B cell (primary cell): ENCODE data around the gene POLD4. TPM values are rescaled to one million over a fixed set of nuclear protein-coding genes. Genes with fewer than 3 reads are reported as not detected.

Experiments
- ATAC-seq: fragments of 200-7000 bp; cut with Tn5 transposase; one replicate; pipeline ENCODE4 v1.10.0; 2021; ENCODE audit warnings: low read depth, mild to moderate bottlenecking, moderate number of reproducible peaks, moderate library complexity
- CTCF ChIA-PET: fragments of 350-600 bp; sonication (Branson Sonifier 250); formaldehyde crosslinking; loops from one replicate; lab custom pipeline; 2021; ENCODE audit warnings: antibody characterized with exemption, inconsistent platforms; lab: Charles Lee
- POLR2A ChIA-PET: fragments of 350-600 bp; sonication (Branson Sonifier 250); formaldehyde crosslinking; loops from one replicate; lab custom pipeline; 2021; ENCODE audit warnings: antibody characterized with exemption; lab: Charles Lee
- DNase-seq: peaks from one replicate; pipeline ENCODE4 v3.0.0; 2013
- H2AFZ ChIP-seq: 2 replicates; pipeline ENCODE4 v1.6.1; 2012; ENCODE audit warnings: mild to moderate bottlenecking, low read depth, low read length; ENCODE audit not compliant: insufficient read depth, poor library complexity, severe bottlenecking
- H3K27ac ChIP-seq, 2 donors: 1 replicate in 1 of 2; 2 replicates in 1 of 2; pipeline ENCODE4 v1.5.1; 2012 to 2013; ENCODE audit warnings: low read length in 2 of 2, mild to moderate bottlenecking in 2 of 2, moderate library complexity in 1 of 2
- H3K27me3 ChIP-seq, 4 experiments: fragments of 200-600 bp in 1 of 4; sonication (generic) in 1 of 4; replicated peaks in 1 of 4; 1 replicate in 2 of 4; 2 replicates in 2 of 4; pipeline versions ENCODE4 v1.6.1 to v1.7.0; 2013 to 2016; ENCODE audit warnings: low read length in 3 of 4, mild to moderate bottlenecking in 2 of 4, mixed read lengths in 1 of 4, moderate library complexity in 1 of 4; ENCODE audit not compliant: insufficient read depth in 4 of 4, control insufficient read depth in 3 of 4; ENCODE audit errors: control extremely low read depth in 1 of 4
- H3K36me3 ChIP-seq, 2 experiments: replicated peaks in 1 of 2; 1 replicate in 1 of 2; 2 replicates in 1 of 2; pipeline versions ENCODE4 v1.6.1 to v1.7.1; 2013; ENCODE audit warnings: low read length in 1 of 2; ENCODE audit not compliant: insufficient read depth in 2 of 2, control insufficient read depth in 1 of 2; ENCODE audit errors: control extremely low read depth in 1 of 2, extremely low read depth in 1 of 2
- H3K4me1 ChIP-seq, 2 donors: fragments of 200-600 bp in 1 of 2; sonication (generic) in 1 of 2; 1 replicate in 1 of 2; 2 replicates in 1 of 2; pipeline versions ENCODE4 v1.5.1 to v1.6.1; 2013 to 2017; ENCODE audit warnings: low read length in 2 of 2; ENCODE audit not compliant: control insufficient read depth in 2 of 2, insufficient read depth in 2 of 2
- H3K4me2 ChIP-seq: replicated peaks from 2 replicates; pipeline ENCODE3; 2012; ENCODE audit warnings: mild to moderate bottlenecking, low read depth, low read length; ENCODE audit not compliant: poor library complexity, severe bottlenecking
- H3K4me3 ChIP-seq, 5 experiments: fragments of 200-600 bp in 1 of 5; sonication (generic) in 1 of 5; 1 replicate in 3 of 5; 2 replicates in 2 of 5; pipeline versions ENCODE4 v1.5.1 to v1.7.0; 2011 to 2016; ENCODE audit warnings: low read length in 4 of 5, mild to moderate bottlenecking in 4 of 5, low read depth in 2 of 5, control low read depth in 1 of 5, moderate library complexity in 1 of 5; ENCODE audit not compliant: insufficient read depth in 1 of 5; ENCODE audit errors: control extremely low read depth in 1 of 5, extremely low read depth in 1 of 5
- H3K79me2 ChIP-seq: fragments of 200-600 bp; sonication (generic); one replicate; pipeline ENCODE4 v1.6.0; 2016; ENCODE audit warnings: low read length; ENCODE audit not compliant: control insufficient read depth, insufficient read depth
- H3K9ac ChIP-seq: fragments of 200-600 bp; sonication (generic); 2 replicates; pipeline ENCODE4 v1.6.1; 2017; ENCODE audit warnings: mild to moderate bottlenecking, low read length, moderate library complexity
- H3K9me3 ChIP-seq, 3 donors: one replicate each; pipeline versions ENCODE4 v1.6.1 to v1.7.1; 2013; ENCODE audit warnings: low read length in 2 of 3; ENCODE audit not compliant: control insufficient read depth in 2 of 3, insufficient read depth in 1 of 3; ENCODE audit errors: control extremely low read depth in 1 of 3
- H4K20me1 ChIP-seq: 2 replicates; pipeline ENCODE4 v1.6.0; 2012; ENCODE audit warnings: mild to moderate bottlenecking, low read length; ENCODE audit not compliant: insufficient read depth, control insufficient read depth, poor library complexity, severe bottlenecking
- H3K27ac Mint-ChIP-seq: one replicate; pipeline ENCODE4 v1.8.0; 2021; ENCODE audit warnings: mixed read lengths
- H3K27me3 Mint-ChIP-seq: one replicate; pipeline ENCODE4 v1.8.0; 2021; ENCODE audit warnings: mixed read lengths
- H3K4me1 Mint-ChIP-seq: one replicate; pipeline ENCODE4 v1.8.0; 2021; ENCODE audit warnings: mixed read lengths
- H3K4me3 Mint-ChIP-seq: one replicate; pipeline ENCODE4 v1.8.0; 2021; ENCODE audit warnings: mixed read lengths
- H3K9me3 Mint-ChIP-seq: one replicate; pipeline ENCODE4 v1.8.0; 2022; ENCODE audit warnings: mixed read lengths; ENCODE audit not compliant: insufficient read depth
- EZH2 ChIP-seq: IDR thresholded peaks from 2 replicates; pipeline ENCODE4 v1.6.1; 2012; ENCODE audit warnings: borderline replicate concordance, low read depth, mild to moderate bottlenecking, moderate library complexity, low read length; ENCODE audit not compliant: insufficient read depth, poor library complexity, severe bottlenecking
- whole genome bisulfite sequencing: methylation state at CpG from one replicate; pipeline ENCODE4 v1.1.5; 2013; ENCODE audit warnings: missing lambda C conversion rate; ENCODE audit not compliant: insufficient coverage; 5-methylcytosine and 5-hydroxymethylcytosine counted together
- intact Hi-C: fragments of 100-400 bp; cut with micrococcal nuclease; formaldehyde crosslinking; loops from one replicate; pipeline ENCODE4 v1.10.0; 2022
- polyA plus RNA-seq: library from polyadenylated mRNA; depleted of rRNA; stranded (reverse); fragments of >200 nt; gene quantifications from 2 replicates; pipeline ENCODE4 v1.2.3, GENCODE V29; 2012
- total RNA-seq, 2 donors: library from RNA; stranded (reverse); fragments of 120-200 nt in 1 of 2; gene quantifications; 1 replicate in 1 of 2; 2 replicates in 1 of 2; pipeline versions ENCODE4 v1.2.3 to v1.2.4, GENCODE V29; 2013 to 2022
- TF ChIP-seq, protein P1 (sequence below): fragments of 200-600 bp; IDR thresholded peaks from one replicate; pipeline ENCODE4 v1.8.0; 2022; ENCODE audit warnings: antibody characterized with exemption, mild to moderate bottlenecking

POLD4 gene
- total and polyA plus RNA-seq, 2 donors (not counting 1 experiment from before 2014, with no cell fraction given): 210 to 559 TPM

DNA sequence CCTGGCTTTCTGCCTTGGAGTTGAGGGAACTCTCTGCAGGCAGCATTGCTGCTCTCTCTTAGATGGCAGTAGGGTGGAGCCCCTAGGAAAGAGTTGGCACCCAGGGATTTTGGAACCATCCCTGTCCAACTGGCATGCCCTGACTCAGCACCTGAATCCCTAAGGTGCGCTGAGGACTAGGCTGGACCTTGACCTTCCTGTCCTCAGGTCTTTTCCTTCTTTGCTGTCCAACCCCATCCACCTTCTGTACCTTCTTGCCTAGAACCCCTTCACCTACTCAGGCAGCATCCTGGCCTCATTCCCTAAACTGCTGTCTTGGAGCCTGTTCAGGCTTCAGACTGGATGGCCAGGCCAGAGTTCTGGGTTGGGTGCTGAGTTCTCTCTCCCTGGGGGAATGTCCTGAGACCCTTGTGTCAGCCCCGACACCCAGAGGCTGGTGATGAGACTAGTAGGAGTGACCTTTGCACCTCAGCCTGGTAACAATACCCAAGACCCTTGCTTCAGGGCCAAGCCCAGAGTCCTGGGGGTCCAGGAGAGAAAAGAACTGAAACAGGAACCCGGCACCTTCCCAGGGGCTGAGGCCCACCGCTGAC is 2.5 kb upstream of the POLD4 start:
- no peaks in the 10 kb centered on the region for H3K27me3 Mint-ChIP-seq
- Histone ChIP-seq H4K20me1 (peaks cover 17% of the 10 kb centered on the region), H3K36me3 (peaks cover 0 to 9% of the 10 kb centered on the region in 2 experiments), H3K9me3 (no peaks in the 10 kb centered on the region), H3K27me3 (no peaks in the 10 kb centered on the region), H3K4me1 (peaks cover 57 to 66% of the 10 kb centered on the region in 2 donors), H3K4me3 (peak overlapping the region in 1 of 5 experiments; percentile 18), H2AFZ (no peak overlapping the region), H3K79me2 (peaks cover 67% of the 10 kb centered on the region), H3K9ac (peak overlapping the region; percentile 9), H3K4me2 (peak overlapping the region; percentile 97), H3K27ac (peak overlapping the region; percentile 94 to 96)
- DNase-seq (peak; percentile 35), ATAC-seq (no peak)
- peaks cover 74% of the 10 kb centered on the region for H3K4me1 Mint-ChIP-seq
- WGBS: 100% methylated on average over 1 of the region's 4 CpGs
- intact Hi-C loops: loop anchor here (10.0 kb wide), 1 partner anchor 449 kb away; no protein-coding TSS in a partner anchor
- CTCF ChIA-PET: interaction anchor here (0.8 to 42.2 kb wide), 12 partner anchors 1 to 206 kb away, joined by 3 to 2379 read pairs (median 5); partner anchors contain the start of genes CDK2AP2, CLCF1, PITPNM1 and POLD4
- H3K9me3 Mint-ChIP-seq: no peaks in the 10 kb centered on the region
- TF ChIP-seq, protein P1, sequence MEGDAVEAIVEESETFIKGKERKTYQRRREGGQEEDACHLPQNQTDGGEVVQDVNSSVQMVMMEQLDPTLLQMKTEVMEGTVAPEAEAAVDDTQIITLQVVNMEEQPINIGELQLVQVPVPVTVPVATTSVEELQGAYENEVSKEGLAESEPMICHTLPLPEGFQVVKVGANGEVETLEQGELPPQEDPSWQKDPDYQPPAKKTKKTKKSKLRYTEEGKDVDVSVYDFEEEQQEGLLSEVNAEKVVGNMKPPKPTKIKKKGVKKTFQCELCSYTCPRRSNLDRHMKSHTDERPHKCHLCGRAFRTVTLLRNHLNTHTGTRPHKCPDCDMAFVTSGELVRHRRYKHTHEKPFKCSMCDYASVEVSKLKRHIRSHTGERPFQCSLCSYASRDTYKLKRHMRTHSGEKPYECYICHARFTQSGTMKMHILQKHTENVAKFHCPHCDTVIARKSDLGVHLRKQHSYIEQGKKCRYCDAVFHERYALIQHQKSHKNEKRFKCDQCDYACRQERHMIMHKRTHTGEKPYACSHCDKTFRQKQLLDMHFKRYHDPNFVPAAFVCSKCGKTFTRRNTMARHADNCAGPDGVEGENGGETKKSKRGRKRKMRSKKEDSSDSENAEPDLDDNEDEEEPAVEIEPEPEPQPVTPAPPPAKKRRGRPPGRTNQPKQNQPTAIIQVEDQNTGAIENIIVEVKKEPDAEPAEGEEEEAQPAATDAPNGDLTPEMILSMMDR: no peak
- TF ChIP-seq EZH2: no peak
- H3K4me3 Mint-ChIP-seq: peak overlapping the region; percentile 37
- POLR2A ChIA-PET: interaction anchor here (0.5 to 9.0 kb wide), 10 partner anchors 9 to 1937 kb away, joined by 3 to 323 read pairs (median 6); partner anchors contain the start of genes CLCF1 and RAD9A
- peak overlapping the region; percentile 100 for H3K27ac Mint-ChIP-seq
